Thyroid gland (tissue), 4 donors: Measurements from ENCODE around the gene WDR7. TPM values are rescaled to one million over a fixed set of nuclear protein-coding genes. Genes with fewer than 3 reads are reported as not detected.

Experiments
- DNase-seq, 2 donors: peaks; one replicate each; pipeline ENCODE4 v3.0.0-alpha.2; 2019
- H3K27ac ChIP-seq, 3 donors: fragments of 200-600 bp; sonication (generic); 1 replicate in 2 of 3; 2 replicates in 1 of 3; pipeline ENCODE4 v1.5.1; 2016 to 2019; ENCODE audit warnings: mild to moderate bottlenecking in 1 of 3, moderate library complexity in 1 of 3
- H3K27me3 ChIP-seq: fragments of 200-600 bp; sonication (generic); one replicate; pipeline ENCODE4 v1.5.1; 2019
- H3K36me3 ChIP-seq, 2 donors: fragments of 200-600 bp; sonication (generic); one replicate each; pipeline ENCODE4 v1.5.1; 2016 to 2019
- H3K4me1 ChIP-seq, 2 donors: fragments of 200-600 bp; sonication (generic); one replicate each; pipeline ENCODE4 v1.5.1; 2017 to 2019
- H3K4me3 ChIP-seq, 3 donors: fragments of 200-600 bp; sonication (generic); replicated peaks in 1 of 3; 1 replicate in 2 of 3; 2 replicates in 1 of 3; pipeline ENCODE4 v1.5.1; 2016; ENCODE audit warnings: mild to moderate bottlenecking in 1 of 3
- H3K9me3 ChIP-seq: fragments of 200-600 bp; sonication (generic); one replicate; pipeline ENCODE4 v1.5.1; 2017
- CTCF ChIP-seq, 6 experiments: fragments of 200-600 bp in 3 of 6; fragments of 450-650 bp in 3 of 6; sonication (generic) in 3 of 6; IDR thresholded peaks; one replicate each; pipeline ENCODE4 v1.5.1; 2016 to 2019; ENCODE audit warnings: antibody characterized with exemption in 6 of 6, mild to moderate bottlenecking in 2 of 6, inconsistent platforms in 1 of 6, moderate library complexity in 1 of 6
- POLR2A ChIP-seq, 2 donors: fragments of 450-650 bp; IDR thresholded peaks; one replicate each; pipeline ENCODE4 v1.6.1; 2017; ENCODE audit warnings: antibody characterized with exemption in 2 of 2, mild to moderate bottlenecking in 2 of 2, moderate library complexity in 1 of 2
- WGBS, 2 donors: methylation state at CpG; one replicate each; pipeline ENCODE4 v1.1.5; 2017; 5-methylcytosine and 5-hydroxymethylcytosine counted together
- intact Hi-C: fragments of 100-400 bp; cut with DNase I; formaldehyde crosslinking; loops from one replicate; pipeline ENCODE4 v1.15.1; 2023
- total RNA-seq, 4 donors: library from RNA; depleted of rRNA; stranded (reverse); fragments of >200 nt; gene quantifications; one replicate each; pipeline ENCODE4 v1.2.3, GENCODE V29; 2016

Gene WDR7
- total RNA-seq, 4 donors from 2014 or later: 42.0 to 88.8 (median 49.6) TPM

GRCh38 chr18:57075716-57076400 is 424.7 kb downstream of the WDR7 start:
- Histone ChIP-seq H3K27me3 (no peaks in the 10 kb centered on the region), H3K4me3 (no peak overlapping the region), H3K4me1 (no peaks in the 10 kb centered on the region), H3K9me3 (no peaks in the 10 kb centered on the region), H3K36me3 (no peaks in the 10 kb centered on the region), H3K27ac (no peak overlapping the region)
- DNase-seq: no peak
- no peak for TF ChIP-seq CTCF (IDR thresholded peaks at IDR 0.05)
- TF ChIP-seq POLR2A (IDR thresholded peaks at IDR 0.05): no peak
- WGBS, 2 donors: 26 to 35% methylated on average over 16 to 17 of the region's 17 CpGs
- intact Hi-C loops: no loop called here

GRCh38 chr18:57077005-57077765 is 426.0 kb downstream of the WDR7 start:
- 74 to 79% methylated on average over 6 to 13 of the region's 13 CpGs for WGBS, 2 donors
- Histone ChIP-seq H3K27me3 (no peaks in the 10 kb centered on the region), H3K9me3 (no peaks in the 10 kb centered on the region), H3K4me1 (no peaks in the 10 kb centered on the region), H3K27ac (no peak overlapping the region), H3K36me3 (no peaks in the 10 kb centered on the region), H3K4me3 (no peak overlapping the region)
- intact Hi-C loops: no loop called here
- DNase-seq: no peak
- TF ChIP-seq POLR2A (IDR thresholded peaks at IDR 0.05) (no peak), CTCF (IDR thresholded peaks at IDR 0.05) (no peak)

- TF ChIP-seq CTCF (IDR thresholded peaks at IDR 0.05): no peak
- TF ChIP-seq POLR2A (IDR thresholded peaks at IDR 0.05): no peak
Measured at GRCh38 chr18:57077786-57078552, 426.8 kb downstream of the WDR7 start.

GRCh38 chr18:57078614-57079013 is 427.5 kb downstream of the WDR7 start:
- DNase-seq: no peak
- intact Hi-C loops: no loop called here
- Histone ChIP-seq H3K27ac (no peak overlapping the region), H3K36me3 (no peaks in the 10 kb centered on the region), H3K27me3 (no peaks in the 10 kb centered on the region), H3K9me3 (no peaks in the 10 kb centered on the region), H3K4me1 (no peaks in the 10 kb centered on the region), H3K4me3 (no peak overlapping the region)
- 85 to 93% methylated on average over 6 to 7 of the region's 9 CpGs for WGBS, 2 donors
- TF ChIP-seq POLR2A (IDR thresholded peaks at IDR 0.05) (no peak), CTCF (IDR thresholded peaks at IDR 0.05) (no peak)

More at GRCh38 chr18:57077786-57078552, 426.8 kb downstream of the WDR7 start:
- no peaks in the 10 kb centered on the region for H3K27me3 ChIP-seq
- H3K4me3 ChIP-seq: no peak overlapping the region
- no peaks in the 10 kb centered on the region for H3K9me3 ChIP-seq
- no peak overlapping the region for H3K27ac ChIP-seq
- DNase-seq: no peak
- intact Hi-C loops: no loop called here
- H3K4me1 ChIP-seq: no peaks in the 10 kb centered on the region
- no peaks in the 10 kb centered on the region for H3K36me3 ChIP-seq
- 80 to 84% methylated on average over 7 of the region's 11 CpGs for WGBS, 2 donors
